PC-3 (cell line): ENCODE measurements around the gene SENP7.

ENCODE experiments used
- CTCF ChIP-seq: fragments of 300-600 bp; sonication (generic); conservative IDR thresholded peaks from 2 replicates; pipeline ENCODE4 v1.5.1; 2017; ENCODE audit warnings: antibody characterized with exemption, low read depth, mild to moderate bottlenecking, low read length
- EZH2phosphoT487 ChIP-seq: fragments of 300-600 bp; sonication (generic); IDR thresholded peaks from 2 replicates; pipeline ENCODE4 v1.6.1; 2018; ENCODE audit warnings: mild to moderate bottlenecking, antibody characterized with exemption, low read length, borderline replicate concordance

- no peak for TF ChIP-seq CTCF
- no peak for TF ChIP-seq EZH2phosphoT487
These were observed 491 bp upstream of the SENP7 start for GRCh38 chr3:101513419-101513986.
